Lung (tissue), 12 donors: ENCODE data around the gene PCBP4. TPM values are rescaled to one million over a fixed set of nuclear protein-coding genes. Genes with fewer than 3 reads are reported as not detected.

Source experiments
- ATAC-seq: fragments of 200-7000 bp; cut with Tn5 transposase; one replicate; pipeline ENCODE4 v1.9.1; 2020; ENCODE audit warnings: moderate number of reproducible peaks; ENCODE audit not compliant: insufficient read depth, low FRiP score
- DNase-seq, 3 donors: peaks; one replicate each; pipeline ENCODE4 v3.0.0-alpha.2; 2013 to 2017
- H3K27ac ChIP-seq, 2 donors: one replicate each; pipeline ENCODE4 v1.5.1; 2013; ENCODE audit warnings: mild to moderate bottlenecking in 2 of 2, moderate library complexity in 2 of 2, control low read depth in 1 of 2, inconsistent platforms in 1 of 2, low read depth in 1 of 2, low read length in 1 of 2
- H3K27me3 ChIP-seq, 3 donors: one replicate each; pipeline ENCODE4 v1.5.1; 2013; ENCODE audit warnings: low read length in 2 of 3; ENCODE audit not compliant: control insufficient read depth in 3 of 3, insufficient read depth in 3 of 3
- H3K36me3 ChIP-seq, 4 donors: one replicate each; pipeline ENCODE4 v1.5.1; 2013; ENCODE audit warnings: low read length in 4 of 4, mild to moderate bottlenecking in 1 of 4, moderate library complexity in 1 of 4; ENCODE audit not compliant: control insufficient read depth in 4 of 4, insufficient read depth in 4 of 4
- H3K4me1 ChIP-seq, 5 donors: one replicate each; pipeline ENCODE4 v1.5.1; 2013; ENCODE audit warnings: low read length in 5 of 5, mild to moderate bottlenecking in 2 of 5, moderate library complexity in 1 of 5; ENCODE audit not compliant: control insufficient read depth in 5 of 5, insufficient read depth in 5 of 5
- H3K4me3 ChIP-seq: one replicate; pipeline ENCODE4 v1.5.1; 2013; ENCODE audit warnings: mild to moderate bottlenecking, control low read depth, moderate library complexity
- H3K9ac ChIP-seq, 2 donors: one replicate each; pipeline ENCODE4 v1.5.1; 2013; ENCODE audit warnings: low read length in 2 of 2, control low read depth in 1 of 2; ENCODE audit not compliant: insufficient read depth in 1 of 2
- H3K9me3 ChIP-seq, 4 donors: one replicate each; pipeline ENCODE4 v1.5.1; 2013; ENCODE audit warnings: low read length in 3 of 4, mild to moderate bottlenecking in 1 of 4, moderate library complexity in 1 of 4; ENCODE audit not compliant: control insufficient read depth in 4 of 4, insufficient read depth in 3 of 4
- WGBS, 2 donors: extraction: QIAGEN DNeasy Blood & Tissue Kit; methylation state at CpG; one replicate each; pipeline ENCODE4 v1.1.7; 2013; 5-methylcytosine and 5-hydroxymethylcytosine counted together
- polyA plus RNA-seq, 2 donors: library from polyadenylated mRNA; stranded (reverse); fragments of 200-250 nt; gene quantifications; one replicate each; pipeline ENCODE4 v1.2.1, GENCODE V29; 2013
- total RNA-seq, 2 donors: library from RNA; depleted of rRNA in 1 of 2; stranded (reverse); fragments of >200 nt in 1 of 2; gene quantifications; one replicate each; pipeline ENCODE4 v1.2.1, GENCODE V29; 2014 to 2021
- TF ChIP-seq, protein P1 (sequence below): IDR thresholded peaks from 2 replicates; pipeline ENCODE4 v1.5.1; 2012; ENCODE audit warnings: mild to moderate bottlenecking; ENCODE audit errors: control extremely low read depth, extremely low read depth
- donor health status: control.
- donor health status: control.
- donor health status: Bipolar disorder and iron deficiency.
- donor health status: healthy.
- donor health status: DM: yes; HTN: yes; CAD: no.

The PCBP4 gene
- total and polyA plus RNA-seq, 4 donors, result 17.4 to 44.3 (median 28.6) TPM

DNA sequence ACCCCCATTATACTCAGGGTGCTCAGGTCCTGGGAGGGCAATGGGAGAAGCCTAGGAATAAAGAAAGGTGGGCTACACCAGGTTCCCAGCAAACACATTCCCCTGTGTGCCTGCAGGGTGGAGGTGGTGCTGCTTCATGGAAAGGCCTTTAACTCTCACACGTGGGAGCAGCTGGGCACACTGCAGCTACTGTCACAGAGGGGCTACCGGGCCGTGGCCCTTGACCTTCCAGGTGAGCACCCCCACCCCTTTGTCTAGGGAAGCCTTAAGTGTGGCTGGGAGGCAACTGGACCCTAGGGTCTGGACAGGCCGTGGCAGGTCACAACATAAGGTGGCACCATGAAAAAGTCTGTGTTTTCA lies 10.9 kb upstream of the PCBP4 start:
- Histone ChIP-seq H3K4me1 (peaks cover 0 to 28% (median 16%) of the 10 kb centered on the region in 5 donors), H3K4me3 (no peak overlapping the region), H3K9ac (no peak overlapping the region), H3K36me3 (peaks cover 0 to 8% (median 3%) of the 10 kb centered on the region in 4 donors), H3K27ac (no peak overlapping the region), H3K9me3 (no peaks in the 10 kb centered on the region), H3K27me3 (no peaks in the 10 kb centered on the region)
- TF ChIP-seq, protein P1, sequence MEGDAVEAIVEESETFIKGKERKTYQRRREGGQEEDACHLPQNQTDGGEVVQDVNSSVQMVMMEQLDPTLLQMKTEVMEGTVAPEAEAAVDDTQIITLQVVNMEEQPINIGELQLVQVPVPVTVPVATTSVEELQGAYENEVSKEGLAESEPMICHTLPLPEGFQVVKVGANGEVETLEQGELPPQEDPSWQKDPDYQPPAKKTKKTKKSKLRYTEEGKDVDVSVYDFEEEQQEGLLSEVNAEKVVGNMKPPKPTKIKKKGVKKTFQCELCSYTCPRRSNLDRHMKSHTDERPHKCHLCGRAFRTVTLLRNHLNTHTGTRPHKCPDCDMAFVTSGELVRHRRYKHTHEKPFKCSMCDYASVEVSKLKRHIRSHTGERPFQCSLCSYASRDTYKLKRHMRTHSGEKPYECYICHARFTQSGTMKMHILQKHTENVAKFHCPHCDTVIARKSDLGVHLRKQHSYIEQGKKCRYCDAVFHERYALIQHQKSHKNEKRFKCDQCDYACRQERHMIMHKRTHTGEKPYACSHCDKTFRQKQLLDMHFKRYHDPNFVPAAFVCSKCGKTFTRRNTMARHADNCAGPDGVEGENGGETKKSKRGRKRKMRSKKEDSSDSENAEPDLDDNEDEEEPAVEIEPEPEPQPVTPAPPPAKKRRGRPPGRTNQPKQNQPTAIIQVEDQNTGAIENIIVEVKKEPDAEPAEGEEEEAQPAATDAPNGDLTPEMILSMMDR, result no peak
- ATAC-seq, result no peak
- WGBS, 2 donors, result 80 to 88% methylated on average over 4 of the region's 4 CpGs
- no peak for DNase-seq

- H3K4me1 ChIP-seq, result peaks cover 0 to 26% (median 14%) of the 10 kb centered on the region in 5 donors
- H3K27me3 ChIP-seq, result no peaks in the 10 kb centered on the region
- DNase-seq (no peak), ATAC-seq (no peak)
- no peak overlapping the region for H3K4me3 ChIP-seq
- WGBS, 2 donors, result 84 to 85% methylated on average over 9 of the region's 9 CpGs
- peaks cover 0 to 8% (median 3%) of the 10 kb centered on the region in 4 donors for H3K36me3 ChIP-seq
- H3K9ac ChIP-seq, result no peak overlapping the region
- TF ChIP-seq, protein P1, result no peak
- no peak overlapping the region for H3K27ac ChIP-seq
- H3K9me3 ChIP-seq, result no peaks in the 10 kb centered on the region
These were observed 10.3 kb upstream of the PCBP4 start for GRCh38 chr3:51977446-51978142.

- WGBS, 2 donors, result 32 to 34% methylated on average over 46 of the region's 46 CpGs
- H3K4me3 ChIP-seq, result no peak overlapping the region
These were observed 8.7 kb upstream of the PCBP4 start for GRCh38 chr3:51975852-51976549.

More at GRCh38 chr3:51975852-51976549, 8.7 kb upstream of the PCBP4 start:
- DNase-seq (peak; percentile 85 to 89 (median 87)), ATAC-seq (no peak)
- H3K27ac ChIP-seq, result peak overlapping the region in 1 of 2 donors; percentile 87
- no peak overlapping the region for H3K9ac ChIP-seq
- H3K27me3 ChIP-seq, result no peaks in the 10 kb centered on the region
- no peaks in the 10 kb centered on the region for H3K9me3 ChIP-seq
- peaks cover 0 to 6% (median 3%) of the 10 kb centered on the region in 4 donors for H3K36me3 ChIP-seq
- H3K4me1 ChIP-seq, result peaks cover 0 to 19% (median 10%) of the 10 kb centered on the region in 5 donors
- TF ChIP-seq, protein P1, result no peak
